Adrenal gland (tissue), 12 donors: ENCODE measurements around the gene PRKG1. TPM values are rescaled to one million over a fixed set of nuclear protein-coding genes. Genes with fewer than 3 reads are reported as not detected.
A peak's percentile ranks its signal among the peaks of the same experiment; 100 is the strongest.

ENCODE experiments used
- DNase-seq, 7 donors: peaks; one replicate each; pipeline ENCODE4 v3.0.0-alpha.2; 2019 to 2020
- H3K27ac ChIP-seq, 5 donors: fragments of 200-600 bp; sonication (generic) in 4 of 5; 1 replicate in 3 of 5; 2 replicates in 2 of 5; pipeline versions ENCODE4 v1.5.1 to v1.8.0; 2016 to 2020; ENCODE audit warnings: mild to moderate bottlenecking in 1 of 5
- H3K27me3 ChIP-seq: fragments of 200-600 bp; 2 replicates; pipeline ENCODE4 v1.8.0; 2021
- H3K36me3 ChIP-seq, 2 donors: fragments of 200-600 bp; replicated peaks in 1 of 2; 1 replicate in 1 of 2; 2 replicates in 1 of 2; pipeline versions ENCODE4 v1.5.1 to v1.8.0; 2018 to 2022
- H3K4me1 ChIP-seq, 2 donors: fragments of 200-600 bp; replicated peaks in 1 of 2; 1 replicate in 1 of 2; 2 replicates in 1 of 2; pipeline versions ENCODE4 v1.5.1 to v1.8.0; 2018 to 2021
- H3K4me3 ChIP-seq, 4 donors: fragments of 200-600 bp; sonication (generic) in 3 of 4; one replicate each; pipeline ENCODE4 v1.5.1; 2016 to 2018
- H3K9me3 ChIP-seq, 3 donors: fragments of 200-600 bp; sonication (generic) in 1 of 3; replicated peaks in 1 of 3; 1 replicate in 2 of 3; 2 replicates in 1 of 3; pipeline versions ENCODE4 v1.5.1 to v1.8.0; 2016 to 2021
- POLR2A ChIP-seq, 2 donors: fragments of 450-650 bp; IDR thresholded peaks; one replicate each; pipeline ENCODE4 v1.6.1; 2017; ENCODE audit warnings: antibody characterized with exemption in 2 of 2, mild to moderate bottlenecking in 2 of 2, moderate library complexity in 1 of 2
- WGBS, 4 donors: extraction: QIAGEN DNeasy Blood & Tissue Kit in 2 of 4; methylation state at CpG; one replicate each; pipeline versions ENCODE4 v1.1.5 to v1.1.7; 2013 to 2017; 5-methylcytosine and 5-hydroxymethylcytosine counted together
- intact Hi-C, 2 donors: fragments of 100-400 bp; cut with DNase I; formaldehyde crosslinking; loops; one replicate each; pipeline versions ENCODE4 v1.14.1 to v1.15.0; 2022 to 2023
- polyA plus RNA-seq, 3 donors: library from polyadenylated mRNA; stranded (reverse); fragments of 200-250 nt in 2 of 3; fragments of 350-450 nt in 1 of 3; fragmentation: Illumina TruSeq in 1 of 3; extraction: RNeasy Lipid Tissue Mini Kit (QIAGEN cat#74804) in 1 of 3; gene quantifications; one replicate each; pipeline ENCODE4 v1.2.3, GENCODE V29; 2013 to 2014
- total RNA-seq, 9 donors: library from RNA; depleted of rRNA in 4 of 9; stranded (reverse); fragments of >200 nt in 4 of 9; fragments of 120-200 nt in 1 of 9; fragmentation: NEBNext Ultra II Directional in 1 of 9; extraction: Animal tissue kit (Norgen Biotek cat#: 25700) in 1 of 9; gene quantifications; one replicate each; pipeline versions ENCODE4 v1.1.0 to v1.2.4, GENCODE V29; 2013 to 2023
- TF ChIP-seq, protein P1 (sequence below), 6 experiments: fragments of 450-650 bp in 4 of 6; fragments of 200-600 bp in 2 of 6; sonication (generic) in 1 of 6; IDR thresholded peaks; 1 replicate in 5 of 6; 2 replicates in 1 of 6; pipeline versions ENCODE4 v1.5.1 to v1.8.0; 2016 to 2021; ENCODE audit warnings: antibody characterized with exemption in 6 of 6, mild to moderate bottlenecking in 2 of 6, moderate library complexity in 1 of 6
- donor health status: healthy with polysubstance abuse.
- donor health status: Bipolar disorder and iron deficiency.
- donor health status: DM: yes; HTN: yes; CAD: no.
- donor health status: DM: no; HTN: no; CAD: no.
- donor health status: DM: no; HTN: no; CAD: no.
- donor health status: DM: yes; HTN: yes; CAD: no.

The PRKG1 gene
- total and polyA plus RNA-seq, 12 donors = 6.9 to 104 (median 29.7) TPM

DNA sequence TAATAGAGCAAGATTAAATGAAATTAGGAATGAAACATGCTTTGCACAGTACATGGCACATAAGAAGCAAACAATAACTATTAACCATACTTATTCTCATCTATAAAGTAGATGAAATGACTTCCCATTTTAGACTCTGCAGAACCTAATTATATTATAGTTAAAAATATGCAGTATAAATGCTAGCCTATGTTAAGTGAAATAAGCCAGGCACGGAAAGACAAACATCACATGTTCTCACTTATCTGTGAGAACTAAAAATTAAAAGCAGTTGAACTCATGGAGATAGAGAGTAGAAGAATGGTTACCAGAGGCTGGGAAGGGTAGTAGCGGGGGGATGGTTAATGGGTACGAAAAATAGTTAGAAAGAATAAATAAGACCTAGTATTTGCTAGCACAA is 247.0 kb downstream of the PRKG1 start:
- Histone ChIP-seq H3K9me3 (no peaks in the 10 kb centered on the region), H3K27me3 (no peaks in the 10 kb centered on the region), H3K27ac (no peak overlapping the region), H3K36me3 (no peaks in the 10 kb centered on the region), H3K4me1 (peaks cover 6 to 23% of the 10 kb centered on the region in 2 donors), H3K4me3 (no peak overlapping the region)
- TF ChIP-seq, protein P1, sequence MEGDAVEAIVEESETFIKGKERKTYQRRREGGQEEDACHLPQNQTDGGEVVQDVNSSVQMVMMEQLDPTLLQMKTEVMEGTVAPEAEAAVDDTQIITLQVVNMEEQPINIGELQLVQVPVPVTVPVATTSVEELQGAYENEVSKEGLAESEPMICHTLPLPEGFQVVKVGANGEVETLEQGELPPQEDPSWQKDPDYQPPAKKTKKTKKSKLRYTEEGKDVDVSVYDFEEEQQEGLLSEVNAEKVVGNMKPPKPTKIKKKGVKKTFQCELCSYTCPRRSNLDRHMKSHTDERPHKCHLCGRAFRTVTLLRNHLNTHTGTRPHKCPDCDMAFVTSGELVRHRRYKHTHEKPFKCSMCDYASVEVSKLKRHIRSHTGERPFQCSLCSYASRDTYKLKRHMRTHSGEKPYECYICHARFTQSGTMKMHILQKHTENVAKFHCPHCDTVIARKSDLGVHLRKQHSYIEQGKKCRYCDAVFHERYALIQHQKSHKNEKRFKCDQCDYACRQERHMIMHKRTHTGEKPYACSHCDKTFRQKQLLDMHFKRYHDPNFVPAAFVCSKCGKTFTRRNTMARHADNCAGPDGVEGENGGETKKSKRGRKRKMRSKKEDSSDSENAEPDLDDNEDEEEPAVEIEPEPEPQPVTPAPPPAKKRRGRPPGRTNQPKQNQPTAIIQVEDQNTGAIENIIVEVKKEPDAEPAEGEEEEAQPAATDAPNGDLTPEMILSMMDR (IDR thresholded peaks at IDR 0.05) = no peak
- no peak for TF ChIP-seq POLR2A (IDR thresholded peaks at IDR 0.05)
- intact Hi-C loops = no loop called here
- WGBS, 4 donors = 76 to 89% (median 87%) methylated on average over 3 of the region's 3 CpGs
- no peak for DNase-seq

DNA sequence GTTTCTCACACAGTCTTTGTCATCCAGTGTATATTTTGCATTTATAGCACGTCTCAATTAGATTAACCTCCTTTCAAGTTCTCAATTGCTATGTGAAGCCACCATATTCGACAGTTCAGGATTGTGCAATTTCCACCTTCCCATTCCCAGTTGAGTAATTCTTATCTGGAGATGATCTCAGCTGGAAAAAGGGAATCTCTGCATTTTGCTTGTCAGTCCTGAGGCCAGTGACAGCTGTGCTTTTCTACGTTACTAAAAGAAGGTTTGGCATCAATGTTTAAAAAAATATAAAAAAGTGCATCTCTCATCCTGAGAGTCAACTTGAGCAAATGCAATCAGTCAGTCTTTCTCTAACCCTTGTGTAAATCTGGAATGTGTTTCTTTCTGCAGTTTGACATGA is 247.7 kb downstream of the PRKG1 start:
- Histone ChIP-seq H3K36me3 (no peaks in the 10 kb centered on the region), H3K9me3 (no peaks in the 10 kb centered on the region), H3K4me1 (peaks cover 6 to 22% of the 10 kb centered on the region in 2 donors), H3K27me3 (no peaks in the 10 kb centered on the region), H3K4me3 (no peak overlapping the region), H3K27ac (peak overlapping the region in 2 of 5 donors; percentile 1 to 55)
- 16 to 26% (median 19%) methylated on average over 3 of the region's 3 CpGs for WGBS, 4 donors
- no peak for TF ChIP-seq POLR2A (IDR thresholded peaks at IDR 0.05)
- TF ChIP-seq, protein P1 (IDR thresholded peaks at IDR 0.05) = no peak
- intact Hi-C loops = no loop called here
- peak in 2 of 7 donors; percentile 5 to 23 for DNase-seq

DNA sequence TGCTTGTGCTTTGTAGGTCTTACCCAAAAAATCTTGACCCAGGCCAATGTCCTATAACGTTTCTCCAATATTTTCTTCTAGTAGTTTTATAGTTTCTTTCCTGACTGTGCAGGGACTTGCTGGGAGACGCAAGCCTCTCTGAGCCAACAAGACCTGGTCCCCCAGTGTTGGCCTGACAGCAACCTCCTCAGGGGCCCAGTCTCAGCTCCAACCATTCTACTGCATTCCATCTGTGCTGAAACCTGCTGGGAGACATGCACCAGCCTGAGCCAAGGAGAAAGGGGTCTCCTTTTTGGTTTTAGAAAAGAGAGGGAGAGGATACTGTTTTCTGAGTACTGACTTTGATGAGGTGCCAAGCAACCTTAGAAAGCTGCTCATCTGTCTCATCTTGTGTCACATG is 251.4 kb downstream of the PRKG1 start:
- peaks cover 6 to 11% of the 10 kb centered on the region in 2 donors for H3K4me1 ChIP-seq
- intact Hi-C loops = no loop called here

DNA sequence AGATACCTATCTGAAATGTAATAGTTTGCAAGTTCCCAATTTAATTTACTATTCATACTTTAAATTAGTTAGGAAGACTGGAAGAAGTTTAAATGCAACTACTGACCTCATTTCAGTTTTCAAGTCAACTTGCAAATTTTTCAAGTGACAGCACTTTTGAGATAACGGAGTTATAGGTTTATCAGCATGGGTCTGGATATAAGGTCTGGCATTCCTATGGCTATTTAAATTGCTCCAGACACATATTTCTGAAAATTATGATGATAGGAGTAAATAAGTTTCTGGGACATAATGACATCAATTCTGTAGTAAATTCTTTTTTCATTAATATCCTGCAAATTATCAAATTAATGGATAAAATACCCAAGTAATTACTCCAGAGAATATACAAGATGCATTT is 251.9 kb downstream of the PRKG1 start:
- TF ChIP-seq, protein P1 (IDR thresholded peaks at IDR 0.05) = no peak
- TF ChIP-seq POLR2A (IDR thresholded peaks at IDR 0.05) = no peak
- Histone ChIP-seq H3K36me3 (no peaks in the 10 kb centered on the region), H3K4me1 (peaks cover 6 to 11% of the 10 kb centered on the region in 2 donors), H3K9me3 (no peaks in the 10 kb centered on the region), H3K4me3 (no peak overlapping the region), H3K27me3 (no peaks in the 10 kb centered on the region), H3K27ac (no peak overlapping the region)
- intact Hi-C loops = no loop called here
- 91 to 99% (median 93%) methylated on average over 1 of the region's 1 CpG for WGBS, 4 donors
- DNase-seq = no peak

More for the DNA sequence above, 251.4 kb downstream of the PRKG1 start:
- WGBS, 4 donors = 86 to 98% (median 94%) methylated on average over 2 of the region's 2 CpGs
- H3K27ac ChIP-seq = no peak overlapping the region
- H3K27me3 ChIP-seq = no peaks in the 10 kb centered on the region
- no peak for TF ChIP-seq POLR2A (IDR thresholded peaks at IDR 0.05)
- TF ChIP-seq, protein P1 (IDR thresholded peaks at IDR 0.05) = no peak
- H3K4me3 ChIP-seq = no peak overlapping the region
- H3K36me3 ChIP-seq = no peaks in the 10 kb centered on the region
- no peaks in the 10 kb centered on the region for H3K9me3 ChIP-seq
- no peak for DNase-seq
